Measurements from ENCODE around the gene ZNF394.

Gene ZNF394

GRCh38 chr7:99535667-99536066, 35.6 kb upstream of the ZNF394 start:
- TF ChIP-seq CTCF (conservative IDR thresholded peaks at IDR 0.05; ENCODE audit: low read depth, low read length) = no peak
- no peak for DNase-seq (ENCODE audit: low read depth)
- no peak overlapping the region for H3K4me3 ChIP-seq (ENCODE audit: low read length)

- H3K4me3 ChIP-seq (ENCODE audit: low read length) = no peak overlapping the region
- no peak for DNase-seq (ENCODE audit: low read depth)
Observed at GRCh38 chr7:99531354-99531765, 31.3 kb upstream of the ZNF394 start.

GRCh38 chr7:99525713-99526440, 25.8 kb upstream of the ZNF394 start:
- H3K4me3 ChIP-seq (ENCODE audit: low read length) = no peak overlapping the region
- peak; percentile 31 for TF ChIP-seq CTCF (conservative IDR thresholded peaks at IDR 0.05; ENCODE audit: low read depth, low read length)
- no peak for DNase-seq (ENCODE audit: low read depth)

More at GRCh38 chr7:99531354-99531765, 31.3 kb upstream of the ZNF394 start:
- no peak for TF ChIP-seq CTCF (conservative IDR thresholded peaks at IDR 0.05; ENCODE audit: low read depth, low read length)

GRCh38 chr7:99521399-99521798, 21.3 kb upstream of the ZNF394 start:
- TF ChIP-seq CTCF (conservative IDR thresholded peaks at IDR 0.05; ENCODE audit: low read depth, low read length) = no peak
- no peak overlapping the region for H3K4me3 ChIP-seq (ENCODE audit: low read length)
- no peak for DNase-seq (ENCODE audit: low read depth)

GRCh38 chr7:99514050-99514449, 14.0 kb upstream of the ZNF394 start:
- no peak for TF ChIP-seq CTCF (conservative IDR thresholded peaks at IDR 0.05; ENCODE audit: low read depth, low read length)
- H3K4me3 ChIP-seq (ENCODE audit: low read length) = no peak overlapping the region
- DNase-seq (ENCODE audit: low read depth) = no peak

GRCh38 chr7:99505324-99505662, 5.2 kb upstream of the ZNF394 start:
- no peak for DNase-seq (ENCODE audit: low read depth)
- peak overlapping the region; percentile 98 for H3K4me3 ChIP-seq (ENCODE audit: low read length)

More at GRCh38 chr7:99505324-99505662, 5.2 kb upstream of the ZNF394 start:
- no peak for TF ChIP-seq CTCF (conservative IDR thresholded peaks at IDR 0.05; ENCODE audit: low read depth, low read length)

Measured in retinal pigment epithelial cell (primary cell).